Stomach smooth muscle (tissue), 2 donors: Measurements from ENCODE around the gene SATB1.

Experiments used
- H3K27ac ChIP-seq: one replicate; pipeline ENCODE4 v1.7.0; 2013; ENCODE audit warnings: mild to moderate bottlenecking, low read length, inconsistent platforms
- H3K27me3 ChIP-seq, 2 donors: one replicate each; pipeline ENCODE4 v1.7.0; 2013; ENCODE audit warnings: low read length in 2 of 2; ENCODE audit not compliant: insufficient read depth in 2 of 2, control insufficient read depth in 1 of 2
- H3K36me3 ChIP-seq, 2 donors: one replicate each; pipeline ENCODE4 v1.7.0; 2013; ENCODE audit warnings: low read length in 2 of 2; ENCODE audit not compliant: control insufficient read depth in 2 of 2, insufficient read depth in 2 of 2
- H3K4me1 ChIP-seq: one replicate; pipeline ENCODE4 v1.7.0; 2013; ENCODE audit warnings: low read length; ENCODE audit not compliant: control insufficient read depth, insufficient read depth
- H3K4me3 ChIP-seq, 2 donors: one replicate each; pipeline ENCODE4 v1.7.0; 2013; ENCODE audit warnings: low read length in 2 of 2
- H3K9ac ChIP-seq, 2 donors: one replicate each; pipeline ENCODE4 v1.7.0; 2013; ENCODE audit warnings: low read length in 2 of 2, mild to moderate bottlenecking in 1 of 2
- H3K9me3 ChIP-seq, 2 donors: one replicate each; pipeline ENCODE4 v1.7.0; 2013; ENCODE audit warnings: low read length in 2 of 2; ENCODE audit not compliant: control insufficient read depth in 2 of 2
- donor health status: healthy.
- donor health status: Pancreatic carcinoma.

SATB1 gene

GRCh38 chr3:18378218-18378617 is 46.9 kb downstream of the SATB1 start:
- no peak overlapping the region for H3K27ac ChIP-seq
- H3K4me1 ChIP-seq: no peaks in the 10 kb centered on the region
- H3K9me3 ChIP-seq: no peaks in the 10 kb centered on the region
- peaks cover 0 to 15% of the 10 kb centered on the region in 2 donors for H3K36me3 ChIP-seq
- no peaks in the 10 kb centered on the region for H3K27me3 ChIP-seq
- H3K4me3 ChIP-seq: no peak overlapping the region
- no peak overlapping the region for H3K9ac ChIP-seq

GRCh38 chr3:18376682-18377081 is 48.5 kb downstream of the SATB1 start:
- Histone ChIP-seq H3K27me3 (no peaks in the 10 kb centered on the region), H3K9ac (no peak overlapping the region), H3K4me1 (no peaks in the 10 kb centered on the region), H3K36me3 (peaks cover 0 to 22% of the 10 kb centered on the region in 2 donors), H3K27ac (no peak overlapping the region), H3K9me3 (no peaks in the 10 kb centered on the region), H3K4me3 (no peak overlapping the region)

GRCh38 chr3:18372786-18373405 is 52.2 kb downstream of the SATB1 start:
- peaks cover 4% of the 10 kb centered on the region for H3K4me1 ChIP-seq
- H3K9me3 ChIP-seq: no peaks in the 10 kb centered on the region
- no peak overlapping the region for H3K9ac ChIP-seq
- no peaks in the 10 kb centered on the region for H3K27me3 ChIP-seq
- no peak overlapping the region for H3K4me3 ChIP-seq
- H3K27ac ChIP-seq: no peak overlapping the region
- H3K36me3 ChIP-seq: peaks cover 0 to 18% of the 10 kb centered on the region in 2 donors

- Histone ChIP-seq H3K4me3 (no peak overlapping the region), H3K36me3 (peaks cover 3 to 12% of the 10 kb centered on the region in 2 donors), H3K9me3 (no peaks in the 10 kb centered on the region), H3K27me3 (no peaks in the 10 kb centered on the region), H3K9ac (no peak overlapping the region), H3K27ac (no peak overlapping the region), H3K4me1 (peaks cover 4% of the 10 kb centered on the region)
These were observed 54.5 kb downstream of the SATB1 start for GRCh38 chr3:18370672-18371071.

GRCh38 chr3:18369551-18370185 is 55.5 kb downstream of the SATB1 start:
- H3K27ac ChIP-seq: no peak overlapping the region
- no peak overlapping the region for H3K4me3 ChIP-seq
- peaks cover 4% of the 10 kb centered on the region for H3K4me1 ChIP-seq
- H3K27me3 ChIP-seq: no peaks in the 10 kb centered on the region
- no peaks in the 10 kb centered on the region for H3K9me3 ChIP-seq
- no peak overlapping the region for H3K9ac ChIP-seq
- peaks cover 3 to 10% of the 10 kb centered on the region in 2 donors for H3K36me3 ChIP-seq

- H3K9me3 ChIP-seq: no peaks in the 10 kb centered on the region
- H3K9ac ChIP-seq: no peak overlapping the region
These were observed 58.9 kb downstream of the SATB1 start for GRCh38 chr3:18366258-18366657.

GRCh38 chr3:18363338-18363737 is 61.8 kb downstream of the SATB1 start:
- Histone ChIP-seq H3K4me1 (no peaks in the 10 kb centered on the region), H3K9ac (no peak overlapping the region), H3K4me3 (no peak overlapping the region), H3K27ac (no peak overlapping the region), H3K36me3 (peaks cover 3% of the 10 kb centered on the region in 2 donors), H3K27me3 (no peaks in the 10 kb centered on the region), H3K9me3 (no peaks in the 10 kb centered on the region)

More at GRCh38 chr3:18366258-18366657, 58.9 kb downstream of the SATB1 start:
- Histone ChIP-seq H3K36me3 (peaks cover 3% of the 10 kb centered on the region in 2 donors), H3K27ac (no peak overlapping the region), H3K4me3 (no peak overlapping the region), H3K27me3 (no peaks in the 10 kb centered on the region), H3K4me1 (peaks cover 4% of the 10 kb centered on the region)

- no peak overlapping the region for H3K27ac ChIP-seq
- no peaks in the 10 kb centered on the region for H3K9me3 ChIP-seq
- H3K27me3 ChIP-seq: no peaks in the 10 kb centered on the region
- no peak overlapping the region for H3K9ac ChIP-seq
- no peak overlapping the region for H3K4me3 ChIP-seq
- H3K4me1 ChIP-seq: no peaks in the 10 kb centered on the region
- H3K36me3 ChIP-seq: no peaks in the 10 kb centered on the region
These were observed 67.4 kb downstream of the SATB1 start for GRCh38 chr3:18357747-18358146.

GRCh38 chr3:18355832-18356231 is 69.3 kb downstream of the SATB1 start:
- Histone ChIP-seq H3K4me1 (no peaks in the 10 kb centered on the region), H3K4me3 (no peak overlapping the region), H3K27me3 (no peaks in the 10 kb centered on the region), H3K9ac (no peak overlapping the region), H3K27ac (no peak overlapping the region), H3K9me3 (no peaks in the 10 kb centered on the region), H3K36me3 (peaks cover 3 to 10% of the 10 kb centered on the region in 2 donors)

- Histone ChIP-seq H3K9ac (no peak overlapping the region), H3K4me3 (no peak overlapping the region), H3K27me3 (no peaks in the 10 kb centered on the region), H3K4me1 (no peaks in the 10 kb centered on the region), H3K9me3 (no peaks in the 10 kb centered on the region), H3K27ac (no peak overlapping the region), H3K36me3 (peaks cover 7 to 10% of the 10 kb centered on the region in 2 donors)
These were observed 70.4 kb downstream of the SATB1 start for GRCh38 chr3:18354701-18355100.
